NCI-H2196 (cell line): ENCODE measurements around the gene ENOX1.

Source experiments
- DNase-seq: peaks from one replicate; lab custom pipeline; 2025; ENCODE audit not compliant: unreplicated experiment; lab: John Stamatoyannopoulos, UW

Gene ENOX1

GRCh38 chr13:43230989-43231388 lies 555.8 kb downstream of the ENOX1 start:
- no peak for DNase-seq

- no peak for DNase-seq
These were observed 557.3 kb downstream of the ENOX1 start for GRCh38 chr13:43229506-43229905.

GRCh38 chr13:43227721-43228120 lies 559.1 kb downstream of the ENOX1 start:
- no peak for DNase-seq

GRCh38 chr13:43223216-43223615 lies 563.6 kb downstream of the ENOX1 start:
- no peak for DNase-seq

DNA sequence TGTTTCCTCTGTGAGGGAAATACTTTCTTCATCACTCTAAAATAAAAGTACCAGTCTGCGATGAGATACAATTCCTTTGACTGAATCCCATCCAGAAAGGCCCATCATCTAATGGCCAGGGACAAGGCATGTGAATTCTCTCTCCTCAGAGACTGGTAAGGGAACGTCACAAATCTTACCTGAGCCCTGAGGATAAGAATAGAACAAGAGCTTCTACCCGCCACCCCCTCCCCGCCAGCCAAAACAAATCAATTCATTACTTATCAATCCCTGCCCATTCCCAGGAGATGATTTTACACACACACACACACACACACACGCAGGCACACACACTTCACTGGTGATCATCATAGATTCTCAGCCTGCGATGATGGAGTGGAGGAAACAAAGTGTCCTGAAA lies 564.7 kb downstream of the ENOX1 start:
- no peak for DNase-seq

DNA sequence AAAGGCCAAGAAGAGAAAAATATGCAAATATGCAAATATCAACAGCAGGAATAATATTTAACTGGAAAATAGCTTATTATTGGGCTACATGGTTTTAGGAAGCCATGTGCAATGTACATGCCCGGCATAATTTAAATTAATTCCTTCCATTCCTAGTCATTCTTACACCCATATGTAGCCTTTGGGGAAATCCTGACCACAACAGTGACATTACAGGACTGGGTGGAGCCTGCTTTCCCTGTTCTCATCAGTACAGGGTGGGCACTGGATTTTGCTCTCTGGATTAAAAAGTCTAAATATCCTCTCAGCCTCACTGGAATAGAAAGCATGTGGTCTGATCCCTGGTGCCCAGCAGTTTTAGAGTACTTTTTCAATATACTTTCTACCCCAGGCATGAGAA lies 565.2 kb downstream of the ENOX1 start:
- DNase-seq: no peak

GRCh38 chr13:43220873-43221595 lies 565.7 kb downstream of the ENOX1 start:
- no peak for DNase-seq

- DNase-seq: no peak
These were observed 572.6 kb downstream of the ENOX1 start for GRCh38 chr13:43214124-43214523.

- no peak for DNase-seq
These were observed 579.9 kb downstream of the ENOX1 start for GRCh38 chr13:43206838-43207237.

DNA sequence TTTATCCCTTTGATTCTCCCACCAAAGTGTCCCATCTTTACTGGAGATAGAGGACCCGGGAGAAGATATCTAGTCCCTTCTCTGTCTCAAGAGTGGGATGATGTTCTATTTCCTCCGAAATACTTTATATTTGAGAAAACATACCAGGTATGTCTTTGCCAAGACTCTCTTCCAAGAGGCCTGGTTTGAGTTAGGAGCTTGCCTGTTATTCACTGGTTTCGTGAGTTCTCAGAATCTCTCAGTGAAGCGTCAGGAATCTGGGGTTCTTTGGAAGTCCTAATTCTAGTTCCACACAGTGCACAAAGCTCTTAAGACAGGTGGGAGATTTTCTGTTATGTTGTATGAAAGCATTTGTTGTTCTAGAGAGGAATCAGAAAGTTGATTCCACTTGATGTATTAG lies 581.4 kb downstream of the ENOX1 start:
- DNase-seq: no peak

GRCh38 chr13:43204591-43204990 lies 582.2 kb downstream of the ENOX1 start:
- no peak for DNase-seq

DNA sequence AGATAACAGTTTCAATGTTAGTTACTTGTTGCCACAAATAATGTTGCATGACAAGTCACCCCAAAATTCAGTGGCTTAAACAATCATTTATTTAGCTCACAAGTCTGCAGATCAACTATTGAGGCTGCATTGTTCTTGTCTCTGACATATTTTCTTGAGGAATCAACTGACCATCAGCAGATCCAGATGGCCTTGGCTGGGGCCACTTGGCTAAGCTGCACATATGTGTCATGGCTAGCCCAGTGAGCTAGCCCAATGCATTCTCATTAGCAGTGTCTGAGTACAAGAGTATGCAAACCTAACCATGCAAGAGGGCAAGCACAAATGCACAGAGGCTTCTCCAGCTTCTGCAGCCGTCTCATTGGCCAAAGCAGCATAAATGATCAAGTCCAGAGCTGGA lies 583.0 kb downstream of the ENOX1 start:
- DNase-seq: no peak

DNA sequence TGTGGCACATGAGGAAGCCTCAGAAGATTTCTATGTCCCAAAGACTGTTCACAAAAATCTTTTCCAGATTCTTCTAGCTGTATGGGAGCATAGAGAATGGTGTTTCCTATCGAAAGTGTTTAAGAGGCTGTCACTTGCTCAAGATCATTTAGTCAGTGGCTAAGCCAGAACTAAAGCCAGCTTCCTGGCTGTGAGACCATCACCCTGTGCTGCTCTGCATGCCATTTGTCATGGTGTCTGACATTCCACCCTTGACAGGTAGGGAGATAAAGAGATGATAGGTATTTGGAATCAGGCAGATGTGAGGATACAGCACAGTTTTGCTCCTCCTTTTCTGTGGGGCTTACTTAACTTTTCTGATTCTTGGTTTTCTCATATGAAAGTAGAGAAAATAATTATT lies 586.0 kb downstream of the ENOX1 start:
- DNase-seq: no peak

GRCh38 chr13:43200307-43200706 lies 586.5 kb downstream of the ENOX1 start:
- no peak for DNase-seq

DNA sequence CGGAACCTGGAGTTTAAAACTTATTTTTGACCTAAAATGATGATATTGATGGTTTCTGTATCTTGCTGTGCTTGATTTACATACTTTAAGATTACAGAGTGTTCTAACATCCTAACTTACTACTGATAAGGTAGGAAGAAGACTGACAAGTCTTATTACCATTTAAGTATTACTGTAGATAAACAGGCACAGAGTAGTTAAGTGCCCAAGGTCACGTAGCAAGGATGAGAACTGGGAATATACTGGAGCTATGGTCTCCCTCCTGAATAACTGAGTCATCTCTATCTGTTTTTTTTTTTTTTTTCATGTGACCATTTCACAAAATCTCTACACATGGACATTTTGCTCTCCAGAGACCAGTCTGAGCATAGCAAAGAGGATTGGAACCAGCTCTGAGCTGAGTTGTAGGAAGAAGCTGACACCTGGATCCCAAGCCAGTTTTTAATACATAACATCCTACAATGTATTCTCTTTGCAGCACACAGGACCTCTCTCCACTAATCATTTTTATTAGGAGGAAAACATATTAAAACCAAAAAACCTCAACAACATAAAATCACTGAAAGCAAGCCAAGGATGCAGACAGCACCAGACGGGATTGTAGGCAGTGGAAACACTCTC lies 589.9 kb downstream of the ENOX1 start:
- no peak for DNase-seq

- no peak for DNase-seq
These were observed 590.6 kb downstream of the ENOX1 start for GRCh38 chr13:43196086-43196621.

GRCh38 chr13:43195551-43195950 lies 591.2 kb downstream of the ENOX1 start:
- no peak for DNase-seq

- DNase-seq: no peak
These were observed 591.7 kb downstream of the ENOX1 start for GRCh38 chr13:43195112-43195511.

GRCh38 chr13:43193789-43194420 lies 592.9 kb downstream of the ENOX1 start:
- no peak for DNase-seq

DNA sequence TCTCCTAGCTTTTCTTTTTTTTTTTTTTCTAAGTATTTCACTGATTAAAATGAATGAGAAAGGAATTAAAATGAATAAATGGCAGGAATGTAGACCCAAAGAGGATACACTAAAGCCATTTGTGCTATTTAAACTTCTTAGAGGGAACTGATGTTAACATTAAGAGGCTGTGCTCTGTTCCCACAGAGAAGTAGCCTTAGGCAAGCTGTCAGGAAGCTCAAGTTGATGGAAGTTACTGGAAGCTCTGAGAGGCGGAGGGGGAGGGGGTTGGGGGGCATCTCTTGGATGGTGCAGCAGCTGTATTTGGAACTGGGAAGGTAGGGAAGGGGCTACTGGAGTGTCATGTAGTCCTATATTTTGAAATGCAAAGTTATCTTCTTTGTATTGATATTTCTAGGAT lies 595.2 kb downstream of the ENOX1 start:
- no peak for DNase-seq

GRCh38 chr13:43185226-43185625 lies 601.5 kb downstream of the ENOX1 start:
- no peak for DNase-seq

DNA sequence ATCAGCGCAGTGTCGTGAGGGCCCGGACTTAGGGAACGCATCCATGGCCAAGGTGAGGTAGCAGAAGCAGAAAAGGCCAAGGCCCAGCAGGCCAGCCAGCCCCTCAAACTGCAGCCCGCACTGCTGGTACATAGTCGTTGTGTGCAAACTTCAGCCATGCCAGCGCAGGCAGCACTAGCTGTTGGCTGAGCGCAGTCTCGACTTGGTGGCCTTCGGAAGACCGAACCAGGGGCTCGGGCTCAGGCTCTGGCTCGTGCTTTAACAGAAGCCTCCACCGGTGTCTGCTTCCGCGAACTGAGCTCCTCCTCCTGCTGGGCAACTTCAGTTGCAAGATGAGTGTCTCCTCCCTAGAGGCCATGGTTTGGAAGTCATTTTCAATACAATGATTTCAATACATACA lies 605.9 kb downstream of the ENOX1 start:
- no peak for DNase-seq
